Embryonic facial prominence (tissue), 1 donor: ENCODE measurements around the gene KIAA1217.

Experiments
- DNase-seq: peaks from one replicate; pipeline ENCODE4 v3.0.0-alpha.2; 2016; ENCODE audit errors: extremely low spot score

KIAA1217 gene

GRCh38 chr10:24552346-24553016 is 343.5 kb downstream of the KIAA1217 start:
- no peak for DNase-seq

DNA sequence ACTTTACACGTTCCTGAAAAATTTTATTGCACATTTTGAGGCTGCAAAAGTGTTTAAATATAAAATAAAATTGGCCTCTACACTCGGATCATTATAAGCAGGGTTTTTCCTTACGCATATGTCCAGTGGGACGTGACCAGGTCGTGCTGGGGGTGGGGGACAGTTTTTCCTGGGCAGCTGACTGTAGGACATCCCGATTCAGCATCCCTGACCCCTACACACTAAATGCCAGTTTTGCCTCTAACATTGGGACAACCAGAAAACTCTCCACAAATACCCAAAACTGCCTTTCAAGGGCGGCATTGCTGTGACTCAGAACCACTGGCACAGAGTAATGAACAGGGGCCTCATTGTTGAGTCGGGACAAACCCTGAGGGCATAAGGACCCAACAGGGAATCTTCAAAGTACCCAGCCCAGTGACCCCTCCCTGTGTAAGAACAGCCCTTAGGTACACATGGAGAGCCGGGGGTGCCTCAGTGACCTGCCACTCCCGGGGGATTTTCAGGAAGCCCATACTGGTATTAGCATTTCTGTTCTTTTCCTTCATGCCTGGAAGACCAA is 344.2 kb downstream of the KIAA1217 start:
- no peak for DNase-seq

DNA sequence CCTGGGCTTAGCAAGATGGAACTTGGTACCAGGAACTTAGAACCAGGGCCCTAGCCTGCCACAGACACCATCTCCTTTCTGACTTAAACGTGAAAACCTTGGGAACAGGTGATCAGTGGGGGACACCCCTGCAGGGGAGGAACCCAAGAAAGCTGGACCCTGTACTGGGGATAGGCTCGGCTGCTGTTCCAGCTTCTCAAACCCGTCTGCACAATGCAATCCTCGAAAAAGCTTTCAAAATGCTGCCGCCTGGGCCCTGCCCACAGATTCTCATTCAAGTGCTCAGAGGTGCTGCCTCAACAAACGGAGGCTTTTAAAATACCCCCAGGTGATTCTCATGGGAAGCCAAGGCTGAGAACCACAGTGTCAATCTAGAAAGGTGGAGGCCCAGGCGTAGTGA is 345.1 kb downstream of the KIAA1217 start:
- DNase-seq, result no peak

DNA sequence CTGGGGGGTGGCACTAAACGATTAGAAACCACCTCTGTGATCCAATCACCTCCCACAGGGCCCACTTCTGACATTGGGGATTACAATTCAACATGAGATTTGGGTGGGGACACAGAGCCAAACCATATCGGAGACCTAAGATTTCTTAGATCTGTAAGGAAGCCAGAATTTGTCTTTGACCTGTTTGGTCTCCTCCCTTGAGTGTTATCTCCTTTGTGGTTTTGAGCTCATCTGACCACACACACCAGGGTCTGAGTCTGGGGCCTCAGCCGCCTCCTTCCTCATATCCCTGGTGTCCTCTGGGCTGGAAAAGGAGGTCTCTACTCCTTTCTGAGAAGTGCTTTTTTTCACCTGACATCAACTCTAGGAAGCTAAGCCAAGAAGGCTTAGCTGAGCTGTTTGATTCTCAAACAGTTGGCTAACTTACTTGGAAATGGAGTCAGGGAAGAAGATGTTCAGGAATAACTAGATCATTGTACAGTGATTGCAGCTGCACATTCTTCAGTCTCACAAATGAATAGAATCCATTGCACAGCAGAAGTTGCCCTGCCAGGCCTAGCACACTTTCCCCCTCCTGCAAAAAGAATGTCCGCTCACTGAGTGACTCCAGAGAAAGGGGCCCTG is 347.3 kb downstream of the KIAA1217 start:
- DNase-seq, result no peak

GRCh38 chr10:24556750-24557742 is 348.1 kb downstream of the KIAA1217 start:
- peak; percentile 33 for DNase-seq

GRCh38 chr10:24561453-24561852 is 352.5 kb downstream of the KIAA1217 start:
- DNase-seq, result no peak

DNA sequence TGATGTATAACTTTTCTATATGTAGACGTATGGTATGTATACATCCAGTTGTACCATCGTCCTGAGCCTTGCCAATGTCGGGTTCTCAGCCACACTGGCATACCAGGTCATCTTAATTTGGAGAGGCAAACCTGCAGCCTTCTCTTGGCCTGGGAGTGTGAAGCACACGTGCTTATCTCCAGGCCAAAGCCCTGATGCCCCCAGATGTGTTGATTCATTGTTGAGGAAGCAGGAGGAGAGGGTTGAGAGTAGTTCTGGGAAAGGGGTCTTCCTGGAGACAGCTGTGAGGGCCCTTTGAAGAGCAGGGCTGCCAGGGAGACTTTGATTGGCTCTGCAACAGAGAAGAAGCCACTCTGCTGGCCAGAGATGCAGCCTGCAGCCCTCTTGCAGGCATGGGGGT is 359.1 kb downstream of the KIAA1217 start:
- no peak for DNase-seq

GRCh38 chr10:24569330-24569796 is 360.4 kb downstream of the KIAA1217 start:
- DNase-seq, result no peak

- no peak for DNase-seq
Measured at GRCh38 chr10:24569828-24570657, 361.1 kb downstream of the KIAA1217 start.

- no peak for DNase-seq
Measured at GRCh38 chr10:24570658-24571426, 361.9 kb downstream of the KIAA1217 start.

GRCh38 chr10:24571870-24572450 is 363.0 kb downstream of the KIAA1217 start:
- DNase-seq, result no peak

GRCh38 chr10:24574161-24574560 is 365.2 kb downstream of the KIAA1217 start:
- no peak for DNase-seq

DNA sequence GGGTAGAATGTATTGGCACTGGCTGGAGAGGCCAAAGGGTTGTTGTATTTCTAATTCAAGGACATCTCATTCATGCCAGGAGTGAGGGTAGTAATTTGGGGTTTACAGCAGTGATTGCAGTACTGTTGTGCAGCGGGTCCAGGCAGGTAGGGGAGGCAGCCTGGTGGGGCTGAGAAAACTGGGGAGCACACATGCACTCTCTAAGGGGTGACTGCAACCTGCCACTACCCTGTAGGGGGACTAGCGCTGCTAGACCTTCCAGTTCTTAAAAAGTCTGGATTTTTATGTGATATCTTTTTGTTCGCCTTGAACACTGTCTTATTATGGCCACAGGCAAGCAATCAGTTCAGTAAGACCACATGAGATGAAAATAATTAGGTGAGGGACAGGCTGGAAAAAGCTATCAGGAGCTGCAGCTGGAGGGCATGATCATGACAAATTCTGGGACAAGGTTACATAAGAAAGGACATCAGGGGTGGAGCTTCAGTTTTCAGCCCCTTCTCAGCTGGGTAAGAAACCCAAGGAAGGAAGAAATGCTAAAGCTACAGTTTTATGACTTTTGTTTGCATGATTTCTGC is 365.7 kb downstream of the KIAA1217 start:
- no peak for DNase-seq

GRCh38 chr10:24575481-24576002 is 366.6 kb downstream of the KIAA1217 start:
- no peak for DNase-seq

DNA sequence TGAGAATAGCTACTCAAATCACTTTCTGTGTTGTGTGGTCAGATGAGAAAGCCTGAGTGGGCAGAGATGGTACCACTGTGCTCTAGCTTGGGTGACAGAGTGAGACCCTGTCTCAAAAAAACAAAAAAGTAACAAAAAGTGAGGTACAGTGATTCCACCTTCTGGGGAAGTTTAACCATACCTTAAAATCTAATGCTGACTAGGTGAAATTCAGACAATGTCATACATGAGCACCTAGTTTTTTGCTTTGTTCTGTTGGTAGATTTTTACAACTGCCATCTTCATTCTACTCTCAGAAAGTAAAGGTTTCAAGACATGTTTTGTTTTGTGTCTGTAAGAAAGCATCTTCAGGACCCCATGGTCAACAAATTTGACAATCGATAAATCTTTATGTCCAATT is 370.5 kb downstream of the KIAA1217 start:
- DNase-seq, result no peak

GRCh38 chr10:24579906-24580305 is 371.0 kb downstream of the KIAA1217 start:
- no peak for DNase-seq

- DNase-seq, result no peak
Measured at GRCh38 chr10:24589265-24589664, 380.3 kb downstream of the KIAA1217 start.

GRCh38 chr10:24590697-24591457 is 381.9 kb downstream of the KIAA1217 start:
- no peak for DNase-seq
